ENCODE measurements around the gene CTNNB1. TPM values are rescaled to one million over a fixed set of nuclear protein-coding genes. Genes with fewer than 3 reads are reported as not detected.

CTNNB1 gene
- total and polyA plus RNA-seq, 4 donors = 63.3 to 265 (median 151) TPM

GRCh38 chr3:41259449-41260062 lies 60.3 kb downstream of the CTNNB1 start (continued):
- TF ChIP-seq ZBTB33 (IDR thresholded peaks at IDR 0.05) = no peak
- TF ChIP-seq RXRA (IDR thresholded peaks at IDR 0.05) = no peak
- TF ChIP-seq HNF4A (conservative IDR thresholded peaks at IDR 0.05) = no peak
- TF ChIP-seq MAX (IDR thresholded peaks at IDR 0.05) = no peak
- no peak for TF ChIP-seq RAD21 (IDR thresholded peaks at IDR 0.05)
- TF ChIP-seq FOXA2 (IDR thresholded peaks at IDR 0.05) = no peak
- TF ChIP-seq GABPA (IDR thresholded peaks at IDR 0.05 in 1 of 2, conservative IDR thresholded peaks at IDR 0.05 in 1 of 2) = no peak
- no peak for TF ChIP-seq SP1 (IDR thresholded peaks at IDR 0.05)

GRCh38 chr3:41260063-41260450 lies 60.8 kb downstream of the CTNNB1 start:
- TF ChIP-seq EGR1 (IDR thresholded peaks at IDR 0.05; ENCODE audit: low read depth in 2 of 2) (no peak), FOXA2 (IDR thresholded peaks at IDR 0.05) (no peak), REST (IDR thresholded peaks at IDR 0.05) (no peak), GABPA (IDR thresholded peaks at IDR 0.05 in 1 of 2, conservative IDR thresholded peaks at IDR 0.05 in 1 of 2) (no peak), ZBTB33 (IDR thresholded peaks at IDR 0.05) (no peak), JUND (IDR thresholded peaks at IDR 0.05) (no peak), CTCF (IDR thresholded peaks at IDR 0.05; ENCODE audit: low read depth, low read length, missing input control) (no peak), TAF1 (conservative IDR thresholded peaks at IDR 0.05) (no peak)
- whole genome bisulfite sequencing = 95% methylated on average over 3 of the region's 3 CpGs
- H3K27me3 ChIP-seq (ENCODE audit: control insufficient read depth in 4 of 4, insufficient read depth in 4 of 4, low read length in 3 of 4) = no peaks in the 10 kb centered on the region

More at GRCh38 chr3:41260063-41260450, 60.8 kb downstream of the CTNNB1 start:
- H3K27ac ChIP-seq (ENCODE audit: low read depth in 1 of 2, low read length in 2 of 2) = no peak overlapping the region
- no peak overlapping the region for H3K4me3 ChIP-seq (ENCODE audit: low read depth in 1 of 3, low read length in 3 of 3)
- no peak for DNase-seq (ENCODE audit: low spot score)
- no peaks in the 10 kb centered on the region for H3K36me3 ChIP-seq (ENCODE audit: control insufficient read depth in 4 of 4, insufficient read depth in 3 of 4, low read depth in 1 of 4, low read length in 3 of 4)
- no peak overlapping the region for H3K9ac ChIP-seq (ENCODE audit: low read depth in 1 of 2, low read length in 2 of 2)
- H3K4me1 ChIP-seq (ENCODE audit: control insufficient read depth in 4 of 4, insufficient read depth in 4 of 4, low read length in 3 of 4) = peaks cover 0 to 5% (median 0%) of the 10 kb centered on the region in 4 donors
- H3K9me3 ChIP-seq (ENCODE audit: control insufficient read depth in 4 of 4, low read length in 3 of 4) = no peaks in the 10 kb centered on the region
